Endothelial cell of umbilical vein (primary cell): ENCODE data around the gene UQCRHL. TPM values are rescaled to one million over a fixed set of nuclear protein-coding genes. Genes with fewer than 3 reads are reported as not detected.

Experiments used
- BruUV-seq: library from RNA; stranded (reverse); fragments of 400-500 nt; replicated peaks from 2 replicates; lab custom pipeline; 2021; lab: Mats Ljungman, UMichigan
- CTCF ChIA-PET: fragments of 300-600, 350-600 bp; sonication (Branson Sonifier 250); formaldehyde crosslinking; loops from one replicate; lab custom pipeline; 2021; ENCODE audit warnings: antibody characterized with exemption, inconsistent platforms; lab: Charles Lee
- POLR2A ChIA-PET: fragments of 300-600, 350-600 bp; sonication (Branson Sonifier 250); formaldehyde crosslinking; loops from one replicate; lab custom pipeline; 2021; ENCODE audit warnings: antibody characterized with exemption, inconsistent platforms; lab: Charles Lee
- DNase-seq: peaks from one replicate; pipeline ENCODE4 v3.0.0-alpha.2; 2011; ENCODE audit warnings: low read depth, low spot score
- FAIRE-seq: peaks from 2 replicates; lab custom pipeline; 2011; peaks lifted over from hg19 to GRCh38; lab: Jason Lieb, UNC
- H2AFZ ChIP-seq: 2 replicates; pipeline ENCODE4 v1.6.0; 2012; ENCODE audit warnings: low read depth, low read length, control low read depth, inconsistent platforms
- H3K27ac ChIP-seq: 2 replicates; pipeline ENCODE4 v1.5.1; 2011; ENCODE audit warnings: low read depth, mild to moderate bottlenecking, control low read depth, low read length, moderate library complexity; ENCODE audit not compliant: insufficient read depth
- H3K27me3 ChIP-seq, 2 experiments: 2 replicates each; pipeline versions ENCODE4 v1.6.0 to v1.6.1; 2011; ENCODE audit warnings: low read length in 2 of 2, mixed read lengths in 1 of 2; ENCODE audit not compliant: control insufficient read depth in 2 of 2, insufficient read depth in 2 of 2
- H3K36me3 ChIP-seq, 2 experiments: 2 replicates in 1 of 2; 3 replicates in 1 of 2; pipeline ENCODE4 v1.5.1; 2011; ENCODE audit warnings: low read length in 2 of 2, mild to moderate bottlenecking in 1 of 2, moderate library complexity in 1 of 2; ENCODE audit not compliant: control insufficient read depth in 2 of 2, insufficient read depth in 2 of 2; ENCODE audit errors: extremely low read depth in 1 of 2
- H3K4me1 ChIP-seq: 3 replicates; pipeline ENCODE4 v1.5.1; 2011; ENCODE audit warnings: mild to moderate bottlenecking, low read length; ENCODE audit not compliant: control insufficient read depth, insufficient read depth; ENCODE audit errors: extremely low read depth
- H3K4me2 ChIP-seq: 2 replicates; pipeline ENCODE4 v1.6.1; 2011; ENCODE audit warnings: low read length, control low read depth, mixed read lengths; ENCODE audit not compliant: insufficient read depth
- H3K4me3 ChIP-seq, 3 experiments: fragments of 200-600 bp in 1 of 3; sonication (generic), shearing (Covaris generic) in 1 of 3; replicated peaks in 1 of 3; 2 replicates each; pipeline ENCODE4 v1.5.1; 2011 to 2016; ENCODE audit warnings: control low read depth in 3 of 3, low read length in 3 of 3, mild to moderate bottlenecking in 2 of 3, inconsistent platforms in 1 of 3, low read depth in 1 of 3, moderate library complexity in 1 of 3; ENCODE audit not compliant: insufficient read depth in 1 of 3
- H3K79me2 ChIP-seq: 2 replicates; pipeline ENCODE4 v1.6.0; 2012; ENCODE audit warnings: low read length, inconsistent platforms; ENCODE audit not compliant: control insufficient read depth, insufficient read depth
- H3K9ac ChIP-seq: replicated peaks from 2 replicates; pipeline ENCODE3; 2011; ENCODE audit warnings: low read length, control low read depth; ENCODE audit not compliant: insufficient read depth; ENCODE audit errors: extremely low read depth
- H3K9me1 ChIP-seq: replicated peaks from 3 replicates; pipeline ENCODE4 v1.6.0; 2011; ENCODE audit warnings: mild to moderate bottlenecking, low read length; ENCODE audit not compliant: control insufficient read depth, insufficient read depth; ENCODE audit errors: extremely low read depth
- H3K9me3 ChIP-seq: replicated peaks from 2 replicates; pipeline ENCODE4 v1.5.1; 2012; ENCODE audit warnings: low read length, inconsistent platforms; ENCODE audit not compliant: control insufficient read depth, insufficient read depth
- H4K20me1 ChIP-seq: replicated peaks from 2 replicates; pipeline ENCODE3; 2011; ENCODE audit warnings: mild to moderate bottlenecking, low read length; ENCODE audit not compliant: control insufficient read depth, insufficient read depth; ENCODE audit errors: extremely low read depth
- MYC ChIP-seq: IDR thresholded peaks from one replicate; pipeline ENCODE4 v1.6.1; 2011; ENCODE audit warnings: mild to moderate bottlenecking, low read depth, low read length
- POLR2A ChIP-seq: IDR thresholded peaks from 2 replicates; pipeline ENCODE4 v1.6.1; 2012; ENCODE audit warnings: low read depth, mild to moderate bottlenecking, control low read depth, low read length
- dilution Hi-C: fragments of 300-500 bp; cut with MboI; formaldehyde crosslinking; loops from one replicate; pipeline ENCODE4 v1.15.0; 2019; ENCODE audit warnings: low sequenced_read_pairs; ENCODE audit not compliant: extremely low pct_ligation_motif_present
- intact Hi-C: fragments of 100-400 bp; cut with micrococcal nuclease; formaldehyde crosslinking; loops from one replicate; pipeline ENCODE4 v1.10.0; 2022
- polyA plus RNA-seq, 4 experiments: library from polyadenylated mRNA; depleted of rRNA in 3 of 4; stranded (reverse) in 3 of 4; unstranded in 1 of 4; fragments of >200 nt; gene quantifications; 2 replicates each; pipeline versions ENCODE4 v1.2.1 to v1.2.3, GENCODE V29; 2011 to 2012; ENCODE audit warnings: missing spikeins in 1 of 4
- total RNA-seq: library from RNA; stranded (reverse); gene quantifications from 2 replicates; pipeline ENCODE4 v1.2.3, GENCODE V29; 2021
- TF ChIP-seq, protein P1 (sequence below): IDR thresholded peaks from 2 replicates; pipeline ENCODE4 v1.6.1; 2011; ENCODE audit not compliant: insufficient read depth, insufficient read length

Gene UQCRHL
- total and polyA plus RNA-seq, 2 donors (not counting 3 experiments of a cell fraction or from before 2014, with no cell fraction given) = 0.92 to 1.4 TPM

DNA sequence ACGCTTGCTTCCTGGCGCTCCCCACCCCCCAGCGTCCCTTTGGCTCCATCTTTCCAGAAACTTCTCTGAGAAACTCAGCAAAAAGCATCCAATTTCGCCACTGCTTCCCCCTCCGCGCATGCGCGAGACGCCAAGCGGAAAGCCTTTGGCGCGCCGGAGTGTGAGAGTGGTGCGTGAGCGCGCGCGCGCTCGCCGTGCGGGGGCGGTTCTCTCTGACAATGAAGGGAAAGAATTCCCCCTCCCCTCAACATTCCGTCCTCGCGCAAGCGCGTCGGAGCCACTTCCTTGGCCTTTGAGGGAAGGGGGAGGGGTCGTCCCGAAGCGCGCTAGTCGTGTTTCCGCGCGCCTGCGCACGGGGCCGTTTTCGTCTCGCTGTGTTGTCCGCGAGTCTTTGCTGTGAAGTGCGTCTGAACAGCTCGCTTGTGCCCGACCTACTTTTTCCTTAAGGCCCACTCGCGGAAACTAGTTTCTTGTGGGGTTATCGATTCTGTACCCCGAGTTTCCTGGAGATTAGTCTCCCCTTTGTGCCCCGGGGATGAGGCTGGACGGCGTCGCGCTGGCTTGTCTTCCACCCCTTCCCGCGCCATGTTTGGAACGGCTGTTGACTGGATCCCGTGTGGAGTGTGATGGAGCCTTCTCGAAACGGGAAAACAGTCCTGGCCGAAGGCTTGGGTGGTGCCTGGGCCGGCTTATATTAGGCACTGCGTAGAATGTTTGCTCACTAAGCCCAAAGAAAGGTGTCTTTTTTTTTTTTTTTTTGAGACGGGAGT lies 28.5 kb upstream of the UQCRHL start:
- ChIA-PET CTCF (interaction anchor here (1.0 kb wide), 2 partner anchors 11 to 21 kb away, joined by 3 to 4 read pairs; partner anchors contain the start of gene SPEN), POLR2A (interaction anchor here (1.0 to 1.5 kb wide), 3 partner anchors 9 to 41 kb away, joined by 3 to 4 read pairs (median 3); partner anchors contain the start of gene SPEN)
- dilution Hi-C loops = no loop called here
- Histone ChIP-seq H3K27ac (peak overlapping the region; percentile 95), H3K4me1 (peaks cover 3% of the 10 kb centered on the region), H3K4me2 (peak overlapping the region; percentile 73), H3K4me3 (peak overlapping the region in 2 of 3 experiments; percentile 58 to 66), H3K27me3 (no peaks in the 10 kb centered on the region), H3K9ac (peak overlapping the region; percentile 91), H3K36me3 (no peaks in the 10 kb centered on the region), H3K79me2 (peaks cover 8% of the 10 kb centered on the region), H4K20me1 (no peaks in the 10 kb centered on the region), H3K9me3 (no peaks in the 10 kb centered on the region), H2AFZ (peak overlapping the region; percentile 84), H3K9me1 (no peaks in the 10 kb centered on the region)
- no TSS peak for BruUV-seq
- peak; percentile 93 for FAIRE-seq
- intact Hi-C loops = loop anchor here (1.0 to 2.0 kb wide), 5 partner anchors 11 to 101 kb away; partner anchors contain the start of gene SPEN
- TF ChIP-seq, protein P1, sequence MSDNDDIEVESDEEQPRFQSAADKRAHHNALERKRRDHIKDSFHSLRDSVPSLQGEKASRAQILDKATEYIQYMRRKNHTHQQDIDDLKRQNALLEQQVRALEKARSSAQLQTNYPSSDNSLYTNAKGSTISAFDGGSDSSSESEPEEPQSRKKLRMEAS = no peak
- TF ChIP-seq POLR2A = peak; percentile 85
- DNase-seq = peak; percentile 100

DNA sequence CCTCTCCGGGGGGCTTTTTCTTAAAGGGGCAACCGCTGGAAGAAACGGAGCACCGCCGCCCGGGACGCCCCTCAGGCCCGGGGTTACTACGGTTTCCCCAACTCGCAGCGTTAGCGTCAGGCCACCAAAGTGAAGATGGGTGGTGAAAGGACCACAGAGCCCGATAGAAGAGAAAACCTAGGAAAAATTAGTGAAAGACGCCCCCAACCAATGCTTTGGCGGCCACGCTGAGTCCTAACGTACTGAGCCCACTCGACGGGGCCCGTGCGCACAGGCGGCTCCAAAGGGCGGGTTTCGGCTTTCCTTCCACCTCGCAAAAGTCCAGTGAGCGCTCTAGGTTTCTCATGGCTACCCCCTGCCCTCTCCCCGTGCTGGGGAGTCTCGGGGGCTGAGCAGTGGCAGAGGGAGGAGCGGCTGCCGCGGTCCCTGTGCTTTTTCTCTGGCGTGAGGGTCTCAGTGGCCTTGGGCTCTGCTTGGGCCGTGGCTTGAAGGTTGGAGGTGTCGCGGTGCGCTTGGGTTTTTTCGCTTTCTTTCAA lies 27.8 kb upstream of the UQCRHL start:
- Histone ChIP-seq H3K4me2 (peak overlapping the region; percentile 73), H3K79me2 (peaks cover 8% of the 10 kb centered on the region), H3K9me3 (no peaks in the 10 kb centered on the region), H3K4me1 (peaks cover 3% of the 10 kb centered on the region), H3K27ac (peak overlapping the region; percentile 95), H3K9ac (peak overlapping the region; percentile 91), H3K27me3 (no peaks in the 10 kb centered on the region), H2AFZ (no peak overlapping the region), H3K36me3 (no peaks in the 10 kb centered on the region), H3K4me3 (peak overlapping the region; percentile 49 to 66 (median 58)), H4K20me1 (no peaks in the 10 kb centered on the region), H3K9me1 (no peaks in the 10 kb centered on the region)
- peak; percentile 48 for TF ChIP-seq POLR2A
- no peak for TF ChIP-seq MYC
- ChIA-PET CTCF (interaction anchor here (1.0 to 1.6 kb wide), 3 partner anchors 12 to 20 kb away, joined by 3 to 6 read pairs (median 4); partner anchors contain the start of gene SPEN), POLR2A (interaction anchor here (1.0 to 1.6 kb wide), 3 partner anchors 10 to 41 kb away, joined by 3 to 9 read pairs (median 4); partner anchors contain the start of gene SPEN)
- FAIRE-seq (no peak), DNase-seq (no peak)
- intact Hi-C loops (loop anchor here (1.0 to 2.0 kb wide), 5 partner anchors 12 to 102 kb away; partner anchors contain the start of gene SPEN), dilution Hi-C loops (no loop called here)
- TSS peak; percentile 65 for BruUV-seq
